Calu3 (cell line): ENCODE results near the gene CFAP97D2. TPM values are rescaled to one million over a fixed set of nuclear protein-coding genes. Genes with fewer than 3 reads are reported as not detected.
"Not testable (repeated sequence)": the region's sequence is repeated elsewhere in the genome, so short reads cannot be mapped to it uniquely, and the experiment has no call there.

Experiments used
- BruUV-seq: library from RNA; stranded (reverse); fragments of 400-500 nt; replicated peaks from 2 replicates; lab custom pipeline; 2021; lab: Mats Ljungman, UMichigan
- CTCF ChIA-PET: fragments of 300-600 bp; sonication (Branson Sonifier 250); formaldehyde crosslinking; loops from one replicate; lab custom pipeline; 2022; ENCODE audit warnings: antibody characterized with exemption; lab: Charles Lee
- DNase-seq: peaks from one replicate; pipeline ENCODE4 v3.0.0; 2022
- H3K27ac Mint-ChIP-seq: one replicate; pipeline ENCODE4 v1.8.0; 2022; ENCODE audit warnings: mixed read lengths; ENCODE audit not compliant: unreplicated experiment
- H3K27me3 Mint-ChIP-seq: one replicate; pipeline ENCODE4 v1.8.0; 2022; ENCODE audit warnings: mixed read lengths; ENCODE audit not compliant: unreplicated experiment
- H3K36me3 Mint-ChIP-seq: one replicate; pipeline ENCODE4 v1.8.0; 2022; ENCODE audit warnings: mild to moderate bottlenecking, moderate library complexity, mixed read lengths; ENCODE audit not compliant: insufficient read depth, unreplicated experiment
- H3K4me1 Mint-ChIP-seq: one replicate; pipeline ENCODE4 v1.8.0; 2022; ENCODE audit warnings: mild to moderate bottlenecking, low read depth, mixed read lengths; ENCODE audit not compliant: unreplicated experiment
- H3K4me3 Mint-ChIP-seq: one replicate; pipeline ENCODE4 v1.8.0; 2022; ENCODE audit warnings: mild to moderate bottlenecking, low read depth, moderate library complexity, mixed read lengths; ENCODE audit not compliant: unreplicated experiment
- H3K9me3 Mint-ChIP-seq: one replicate; pipeline ENCODE4 v1.8.0; 2022; ENCODE audit warnings: low read depth, mixed read lengths; ENCODE audit not compliant: unreplicated experiment
- CTCF ChIP-seq: fragments of 200-600 bp; IDR thresholded peaks from one replicate; pipeline ENCODE4 v1.8.0; 2022; ENCODE audit warnings: antibody characterized with exemption; ENCODE audit not compliant: unreplicated experiment
- intact Hi-C: fragments of 100-400 bp; cut with micrococcal nuclease; formaldehyde crosslinking; loops from one replicate; pipeline ENCODE4 v1.10.0; 2022; ENCODE audit not compliant: unreplicated experiment
- total RNA-seq: library from RNA; stranded (reverse); gene quantifications from 2 replicates; pipeline ENCODE4 v1.2.3, GENCODE V29; 2022

The CFAP97D2 gene
- total RNA-seq, 1 experiment from 2014 or later: not detected

GRCh38 chr13:114185182-114185971 lies 6.3 kb downstream of the CFAP97D2 start:
- H3K27ac Mint-ChIP-seq: no peak overlapping the region
- intact Hi-C loops: no loop called here
- CTCF ChIA-PET: no interaction called here
- H3K27me3 Mint-ChIP-seq: peaks cover 14% of the 10 kb centered on the region
- TF ChIP-seq CTCF: no peak
- no peaks in the 10 kb centered on the region for H3K36me3 Mint-ChIP-seq
- no peak for DNase-seq
- peaks cover 3% of the 10 kb centered on the region for H3K9me3 Mint-ChIP-seq
- no peak overlapping the region for H3K4me3 Mint-ChIP-seq
- no peaks in the 10 kb centered on the region for H3K4me1 Mint-ChIP-seq
- no TSS peak for BruUV-seq

- BruUV-seq: no TSS peak
- no peak for TF ChIP-seq CTCF
- Mint-ChIP-seq H3K27ac (no peak overlapping the region), H3K4me1 (no peaks in the 10 kb centered on the region), H3K9me3 (no peaks in the 10 kb centered on the region), H3K4me3 (no peak overlapping the region), H3K27me3 (no peaks in the 10 kb centered on the region), H3K36me3 (no peaks in the 10 kb centered on the region)
- intact Hi-C loops: no loop called here
- no peak for DNase-seq
- CTCF ChIA-PET: no interaction called here
Observed at GRCh38 chr13:114194853-114195252, 15.8 kb downstream of the CFAP97D2 start.

- intact Hi-C loops: no loop called here
- no peaks in the 10 kb centered on the region for H3K4me1 Mint-ChIP-seq
- no peak for TF ChIP-seq CTCF
- H3K27me3 Mint-ChIP-seq: no peaks in the 10 kb centered on the region
- no peaks in the 10 kb centered on the region for H3K36me3 Mint-ChIP-seq
- DNase-seq: no peak
- BruUV-seq: no TSS peak
- CTCF ChIA-PET: no interaction called here
- no peaks in the 10 kb centered on the region for H3K9me3 Mint-ChIP-seq
- H3K27ac Mint-ChIP-seq: no peak overlapping the region
- no peak overlapping the region for H3K4me3 Mint-ChIP-seq
Observed at GRCh38 chr13:114196629-114197028, 17.6 kb downstream of the CFAP97D2 start.

GRCh38 chr13:114198556-114198955 lies 19.5 kb downstream of the CFAP97D2 start:
- H3K36me3 Mint-ChIP-seq: no peaks in the 10 kb centered on the region
- no peak for TF ChIP-seq CTCF
- CTCF ChIA-PET: no interaction called here
- BruUV-seq: no TSS peak
- no peaks in the 10 kb centered on the region for H3K9me3 Mint-ChIP-seq
- intact Hi-C loops: no loop called here
- DNase-seq: no peak
- H3K27me3 Mint-ChIP-seq: no peaks in the 10 kb centered on the region
- H3K27ac Mint-ChIP-seq: no peak overlapping the region
- H3K4me1 Mint-ChIP-seq: no peaks in the 10 kb centered on the region
- H3K4me3 Mint-ChIP-seq: no peak overlapping the region

GRCh38 chr13:114199526-114199925 lies 20.5 kb downstream of the CFAP97D2 start:
- DNase-seq, CTCF ChIA-PET, intact Hi-C loops, H3K4me1 Mint-ChIP-seq, H3K27me3 Mint-ChIP-seq, H3K4me3 Mint-ChIP-seq, H3K36me3 Mint-ChIP-seq, H3K27ac Mint-ChIP-seq, H3K9me3 Mint-ChIP-seq, BruUV-seq: not testable (repeated sequence)
